Measurements from ENCODE around the gene LGALS7B. TPM values are rescaled to one million over a fixed set of nuclear protein-coding genes. Genes with fewer than 3 reads are reported as not detected.

Gene LGALS7B
- total RNA-seq, 2 donors from 2014 or later, result not detected

DNA sequence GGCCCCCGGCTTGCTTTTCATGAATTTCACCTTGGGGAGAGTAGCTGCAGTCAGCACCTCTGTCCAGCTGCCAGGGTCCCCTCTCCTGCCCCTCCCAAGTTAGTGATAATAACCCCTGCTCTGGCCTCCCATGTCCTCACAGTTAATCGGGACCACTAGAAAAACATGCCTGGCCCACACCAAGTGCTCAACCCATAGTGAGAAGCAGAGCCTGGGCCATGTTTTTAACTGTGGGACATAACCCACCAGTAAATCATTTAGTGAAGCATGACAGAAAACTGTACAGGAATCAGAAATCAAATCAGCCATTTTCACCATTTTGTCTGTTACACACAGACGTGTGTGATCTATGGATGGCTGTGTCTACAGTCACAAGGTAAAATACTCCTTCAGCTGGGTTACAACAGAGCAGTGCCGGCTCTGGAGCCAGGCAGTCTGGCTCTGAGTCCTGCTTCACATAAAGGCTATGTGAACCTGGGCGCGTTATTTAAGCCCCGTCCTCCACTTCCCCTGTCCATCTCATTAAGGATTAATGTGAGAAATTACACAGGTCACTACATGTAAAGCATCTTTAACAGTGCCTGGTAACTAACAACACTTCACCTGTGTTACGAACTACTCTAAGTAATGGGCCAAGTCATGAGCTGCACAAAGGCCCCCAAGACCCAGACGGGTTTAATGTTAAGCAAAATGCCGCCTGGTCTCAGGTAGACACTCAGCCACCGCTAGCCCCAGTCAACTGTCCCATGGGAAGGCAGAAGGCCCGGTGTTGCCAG, 50.2 kb downstream of the LGALS7B start:
- Histone ChIP-seq H3K36me3 (ENCODE audit: control insufficient read depth, insufficient read depth, low read length) (peaks cover 88% of the 10 kb centered on the region), H3K27ac (ENCODE audit: low read depth, low read length) (no peak overlapping the region), H3K9ac (ENCODE audit: extremely low read depth, low read length, poor library complexity, severe bottlenecking) (no peak overlapping the region), H3K4me3 (ENCODE audit: low read length) (no peak overlapping the region), H3K27me3 (ENCODE audit: control insufficient read depth, insufficient read depth, low read length, poor library complexity, severe bottlenecking) (no peaks in the 10 kb centered on the region), H3K4me1 (ENCODE audit: control insufficient read depth, insufficient read depth, low read length) (no peaks in the 10 kb centered on the region), H3K9me3 (ENCODE audit: control insufficient read depth, low read length) (no peaks in the 10 kb centered on the region)
- H3K27ac Mint-ChIP-seq, result peak overlapping the region; percentile 58
- H3K9me3 Mint-ChIP-seq, result no peaks in the 10 kb centered on the region
- DNase-seq, result no peak
- H3K27me3 Mint-ChIP-seq (ENCODE audit: insufficient read depth), result no peaks in the 10 kb centered on the region
- peaks cover 2% of the 10 kb centered on the region for H3K4me1 Mint-ChIP-seq
- peaks cover 84% of the 10 kb centered on the region for H3K36me3 Mint-ChIP-seq (ENCODE audit: low read depth)
- TF ChIP-seq, protein P1, sequence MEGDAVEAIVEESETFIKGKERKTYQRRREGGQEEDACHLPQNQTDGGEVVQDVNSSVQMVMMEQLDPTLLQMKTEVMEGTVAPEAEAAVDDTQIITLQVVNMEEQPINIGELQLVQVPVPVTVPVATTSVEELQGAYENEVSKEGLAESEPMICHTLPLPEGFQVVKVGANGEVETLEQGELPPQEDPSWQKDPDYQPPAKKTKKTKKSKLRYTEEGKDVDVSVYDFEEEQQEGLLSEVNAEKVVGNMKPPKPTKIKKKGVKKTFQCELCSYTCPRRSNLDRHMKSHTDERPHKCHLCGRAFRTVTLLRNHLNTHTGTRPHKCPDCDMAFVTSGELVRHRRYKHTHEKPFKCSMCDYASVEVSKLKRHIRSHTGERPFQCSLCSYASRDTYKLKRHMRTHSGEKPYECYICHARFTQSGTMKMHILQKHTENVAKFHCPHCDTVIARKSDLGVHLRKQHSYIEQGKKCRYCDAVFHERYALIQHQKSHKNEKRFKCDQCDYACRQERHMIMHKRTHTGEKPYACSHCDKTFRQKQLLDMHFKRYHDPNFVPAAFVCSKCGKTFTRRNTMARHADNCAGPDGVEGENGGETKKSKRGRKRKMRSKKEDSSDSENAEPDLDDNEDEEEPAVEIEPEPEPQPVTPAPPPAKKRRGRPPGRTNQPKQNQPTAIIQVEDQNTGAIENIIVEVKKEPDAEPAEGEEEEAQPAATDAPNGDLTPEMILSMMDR (conservative IDR thresholded peaks at IDR 0.05), result no peak
- WGBS, 2 experiments (ENCODE audit: insufficient coverage in 1 of 2, insufficient read length in 1 of 2), result 87 to 96% methylated on average over 9 to 12 of the region's 12 CpGs
- H3K4me3 Mint-ChIP-seq, result no peak overlapping the region

GRCh38 chr19:38839816-38840582, 51.0 kb downstream of the LGALS7B start:
- Mint-ChIP-seq H3K4me3 (no peak overlapping the region), H3K4me1 (peaks cover 2% of the 10 kb centered on the region), H3K27me3 (ENCODE audit: insufficient read depth) (no peaks in the 10 kb centered on the region), H3K9me3 (no peaks in the 10 kb centered on the region), H3K36me3 (ENCODE audit: low read depth) (peaks cover 90% of the 10 kb centered on the region), H3K27ac (peak overlapping the region; percentile 55)
- Histone ChIP-seq H3K9me3 (ENCODE audit: control insufficient read depth, low read length) (no peaks in the 10 kb centered on the region), H3K9ac (ENCODE audit: extremely low read depth, low read length, poor library complexity, severe bottlenecking) (no peak overlapping the region), H3K36me3 (ENCODE audit: control insufficient read depth, insufficient read depth, low read length) (peaks cover 96% of the 10 kb centered on the region), H3K27ac (ENCODE audit: low read depth, low read length) (no peak overlapping the region), H3K4me1 (ENCODE audit: control insufficient read depth, insufficient read depth, low read length) (no peaks in the 10 kb centered on the region), H3K4me3 (ENCODE audit: low read length) (no peak overlapping the region), H3K27me3 (ENCODE audit: control insufficient read depth, insufficient read depth, low read length, poor library complexity, severe bottlenecking) (no peaks in the 10 kb centered on the region)
- TF ChIP-seq, protein P1 (conservative IDR thresholded peaks at IDR 0.05), result no peak
- WGBS, 2 experiments (ENCODE audit: insufficient coverage in 1 of 2, insufficient read length in 1 of 2), result 89 to 100% methylated on average over 3 to 26 of the region's 28 CpGs
- no peak for DNase-seq

DNA sequence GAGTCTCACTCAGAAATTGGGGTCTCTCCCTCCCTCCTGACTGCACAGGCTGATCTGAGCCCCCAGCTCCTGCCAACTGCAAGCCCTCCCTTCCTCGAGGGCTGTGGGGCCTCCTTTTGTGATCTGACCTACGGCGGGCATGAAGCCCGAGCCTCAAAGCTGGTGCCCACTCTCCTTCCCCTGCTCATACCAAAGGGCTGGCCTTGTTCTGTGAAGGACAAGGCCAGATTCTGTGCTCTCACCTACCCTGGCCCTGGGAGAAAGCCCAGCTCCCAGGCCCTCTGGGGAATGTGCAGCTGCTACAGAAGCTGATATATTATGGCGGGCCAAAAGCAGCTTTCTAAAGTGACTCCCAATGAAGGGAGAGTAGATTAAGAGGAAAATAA, 51.6 kb downstream of the LGALS7B start:
- no peak overlapping the region for H3K27ac ChIP-seq (ENCODE audit: low read depth, low read length)
- no peaks in the 10 kb centered on the region for H3K4me1 ChIP-seq (ENCODE audit: control insufficient read depth, insufficient read depth, low read length)
- Mint-ChIP-seq H3K27me3 (ENCODE audit: insufficient read depth) (no peaks in the 10 kb centered on the region), H3K4me1 (peaks cover 2% of the 10 kb centered on the region), H3K36me3 (ENCODE audit: low read depth) (peaks cover 96% of the 10 kb centered on the region), H3K9me3 (no peaks in the 10 kb centered on the region), H3K27ac (peak overlapping the region; percentile 55), H3K4me3 (no peak overlapping the region)
- TF ChIP-seq, protein P1 (conservative IDR thresholded peaks at IDR 0.05), result no peak
- DNase-seq, result no peak
- H3K9ac ChIP-seq (ENCODE audit: extremely low read depth, low read length, poor library complexity, severe bottlenecking), result no peak overlapping the region
- H3K9me3 ChIP-seq (ENCODE audit: control insufficient read depth, low read length), result no peaks in the 10 kb centered on the region
- WGBS, 2 experiments (ENCODE audit: insufficient coverage in 1 of 2, insufficient read length in 1 of 2), result 94 to 98% methylated on average over 5 of the region's 5 CpGs
- no peaks in the 10 kb centered on the region for H3K27me3 ChIP-seq (ENCODE audit: control insufficient read depth, insufficient read depth, low read length, poor library complexity, severe bottlenecking)
- peaks cover 98% of the 10 kb centered on the region for H3K36me3 ChIP-seq (ENCODE audit: control insufficient read depth, insufficient read depth, low read length)
- no peak overlapping the region for H3K4me3 ChIP-seq (ENCODE audit: low read length)

Other genes starting within 250 kb of the LGALS7B start
- 10 to 100 TPM; 12.3 to 17.8 TPM for gene MAP4K1, start 171.2 kb upstream of the LGALS7B start, total RNA-seq
- gene EIF3K, start 170.0 kb upstream of the LGALS7B start, total RNA-seq, result 100 to 1,000 TPM; 303 to 334 TPM
- 100 to 1,000 TPM; 378 to 437 TPM for gene ACTN4, start 141.6 kb upstream of the LGALS7B start, total RNA-seq
- gene CAPN12, start 44.7 kb upstream of the LGALS7B start, total RNA-seq, result 10 to 100 TPM; 14.5 to 83.0 TPM
- 1 to 10 TPM in 1 of 2 donors, not detected in 1; 1.8 TPM for gene LGALS7, start 15.7 kb upstream of the LGALS7B start, total RNA-seq
- under 1 TPM; 0.49 to 0.84 TPM for gene LGALS4, start 23.7 kb downstream of the LGALS7B start, total RNA-seq
- 100 to 1,000 TPM; 114 to 129 TPM for gene ECH1, start 42.6 kb downstream of the LGALS7B start, total RNA-seq
- gene HNRNPL, start 60.8 kb downstream of the LGALS7B start, total RNA-seq, result 100 to 1,000 TPM; 607 to 646 TPM
- gene RINL, start 89.1 kb downstream of the LGALS7B start, total RNA-seq, result 1 to 10 TPM; 4.8 to 6.7 TPM
- 10 to 100 TPM; 10.4 to 13.7 TPM for gene SIRT2, start 110.4 kb downstream of the LGALS7B start, total RNA-seq
- 10 to 100 TPM; 20.7 to 24.3 TPM for gene NFKBIB, start 110.8 kb downstream of the LGALS7B start, total RNA-seq
- 1 to 10 TPM in 1 of 2 donors, not detected in 1; 1.2 TPM for gene CCER2, start 123.0 kb downstream of the LGALS7B start, total RNA-seq
- 10 to 100 TPM; 53.2 to 60.2 TPM for gene SARS2, start 141.6 kb downstream of the LGALS7B start, total RNA-seq
- gene MRPS12, start 141.7 kb downstream of the LGALS7B start, total RNA-seq, result 10 to 100 TPM; 37.5 to 38.3 TPM
- 10 to 100 TPM; 21.2 to 40.3 TPM for gene FBXO17, start 186.5 kb downstream of the LGALS7B start, total RNA-seq
- 10 to 100 TPM; 12.5 to 21.6 TPM for gene FBXO27, start 243.3 kb downstream of the LGALS7B start, total RNA-seq